SK-N-SH (cell line): ENCODE data around the gene CRIP2. TPM values are rescaled to one million over a fixed set of nuclear protein-coding genes. Genes with fewer than 3 reads are reported as not detected.

Experiments used
- CTCF ChIA-PET: fragments of 300-600, 350-600 bp; formaldehyde crosslinking; extraction: SDS; loops from one replicate; lab custom pipeline; 2021; lab: Yijun Ruan, JAX
- POLR2A ChIA-PET: fragments of 350-600 bp; sonication (Branson Sonifier 250); formaldehyde crosslinking; extraction: SDS; loops from one replicate; lab custom pipeline; 2020; ENCODE audit warnings: antibody characterized with exemption, inconsistent platforms; lab: Yijun Ruan, JAX
- DNase-seq: peaks from one replicate; pipeline ENCODE4 v3.0.0; 2012
- H2AFZ ChIP-seq: fragments of 200-600 bp; sonication (generic); 2 replicates; pipeline ENCODE4 v1.8.1; 2016; ENCODE audit warnings: antibody characterized with exemption, mild to moderate bottlenecking, low read depth
- H3F3A ChIP-seq: fragments of 200-600 bp; sonication (generic); replicated peaks from 2 replicates; pipeline ENCODE3; 2016; ENCODE audit warnings: antibody characterized with exemption, mild to moderate bottlenecking; ENCODE audit not compliant: insufficient read depth
- H3K27ac ChIP-seq, 2 experiments: fragments of 200-500 bp in 1 of 2; fragments of 200-600 bp in 1 of 2; sonication (Bioruptor generic) in 1 of 2; sonication (generic), shearing (Covaris generic) in 1 of 2; 2 replicates each; pipeline versions ENCODE4 v1.5.1 to v1.6.1; 2014 to 2016; ENCODE audit warnings: low read depth in 2 of 2, inconsistent platforms in 1 of 2, low read length in 1 of 2, mild to moderate bottlenecking in 1 of 2, mixed read lengths in 1 of 2
- H3K27me3 ChIP-seq: fragments of 200-600 bp; sonication (generic), shearing (Covaris generic); 2 replicates; pipeline ENCODE4 v1.6.1; 2016; ENCODE audit warnings: mixed run types; ENCODE audit not compliant: insufficient read depth
- H3K36me3 ChIP-seq, 2 experiments: fragments of 200-500 bp in 1 of 2; fragments of 200-600 bp in 1 of 2; sonication (Bioruptor generic) in 1 of 2; sonication (generic) in 1 of 2; replicated peaks in 1 of 2; 2 replicates each; pipeline versions ENCODE3 to v1.5.1; 2014 to 2016; ENCODE audit warnings: low read length in 1 of 2, mild to moderate bottlenecking in 1 of 2; ENCODE audit not compliant: insufficient read depth in 2 of 2, control insufficient read depth in 1 of 2
- H3K4me1 ChIP-seq, 2 experiments: fragments of 200-500 bp in 1 of 2; fragments of 200-600 bp in 1 of 2; sonication (Bioruptor generic) in 1 of 2; sonication (generic), shearing (Covaris generic) in 1 of 2; 2 replicates each; pipeline versions ENCODE4 v1.5.1 to v1.6.1; 2014 to 2016; ENCODE audit warnings: low read depth in 1 of 2, low read length in 1 of 2, mixed run types in 1 of 2; ENCODE audit not compliant: insufficient read depth in 2 of 2, control insufficient read depth in 1 of 2
- H3K4me2 ChIP-seq: fragments of 200-600 bp; sonication (generic), shearing (Covaris generic); 2 replicates; pipeline ENCODE4 v1.6.1; 2017; ENCODE audit warnings: mixed run types
- H3K4me3 ChIP-seq, 2 experiments: fragments of 200-500 bp in 1 of 2; fragments of 200-600 bp in 1 of 2; sonication (Bioruptor generic) in 1 of 2; sonication (generic), shearing (Covaris generic) in 1 of 2; 2 replicates each; pipeline versions ENCODE4 v1.5.1 to v1.8.1; 2014 to 2016; ENCODE audit warnings: low read depth in 2 of 2, inconsistent platforms in 1 of 2, low read length in 1 of 2, mild to moderate bottlenecking in 1 of 2, mixed read lengths in 1 of 2, moderate library complexity in 1 of 2
- H3K79me2 ChIP-seq: fragments of 200-600 bp; sonication (generic); 2 replicates; pipeline ENCODE4 v1.8.1; 2017; ENCODE audit warnings: mild to moderate bottlenecking; ENCODE audit not compliant: insufficient read depth
- H3K9ac ChIP-seq: fragments of 200-600 bp; sonication (generic); 2 replicates; pipeline ENCODE4 v1.6.1; 2017; ENCODE audit warnings: mixed run types
- H3K9me2 ChIP-seq: fragments of 200-600 bp; sonication (generic); 2 replicates; pipeline ENCODE4 v1.6.1; 2017; ENCODE audit warnings: mixed run types
- H3K9me3 ChIP-seq: fragments of 200-600 bp; sonication (generic); 2 replicates; pipeline ENCODE4 v1.6.1; 2017; ENCODE audit warnings: mixed run types, mild to moderate bottlenecking, moderate library complexity
- H4K20me1 ChIP-seq: fragments of 200-600 bp; sonication (generic); 2 replicates; pipeline ENCODE4 v1.6.1; 2017; ENCODE audit warnings: mild to moderate bottlenecking, mixed run types; ENCODE audit not compliant: insufficient read depth
- CHD2 ChIP-seq: fragments of 150-350 bp; IDR thresholded peaks from 2 replicates; pipeline ENCODE4 v1.6.1; 2018; ENCODE audit warnings: low read length; ENCODE audit not compliant: partially characterized antibody
- ELF1 ChIP-seq: IDR thresholded peaks from 2 replicates; pipeline ENCODE4 v1.4.0; 2012
- EP300 ChIP-seq, 2 experiments: IDR thresholded peaks; 2 replicates each; pipeline versions ENCODE4 v1.4.0 to v1.6.1; 2012; ENCODE audit warnings: borderline replicate concordance in 1 of 2, low read depth in 1 of 2, low read length in 1 of 2
- EZH2phosphoT487 ChIP-seq: fragments of 200-600 bp; sonication (generic); IDR thresholded peaks from 2 replicates; pipeline ENCODE4 v1.6.1; 2017; ENCODE audit warnings: low read depth, mixed run types, mild to moderate bottlenecking, antibody characterized with exemption, moderate library complexity, borderline replicate concordance
- FOSL2 ChIP-seq: IDR thresholded peaks from 2 replicates; pipeline ENCODE4 v1.4.0; 2012; ENCODE audit warnings: low read depth, mild to moderate bottlenecking, moderate library complexity, borderline replicate concordance
- FOXJ3 ChIP-seq: sonication (generic); formaldehyde crosslinking; IDR thresholded peaks from 2 replicates; pipeline ENCODE4 v1.5.1; 2020; ENCODE audit warnings: mild to moderate bottlenecking, missing genetic modification reagents
- MEF2A ChIP-seq: IDR thresholded peaks from 2 replicates; pipeline ENCODE4 v1.4.0; 2012; ENCODE audit warnings: low read depth, borderline replicate concordance
- MXI1 ChIP-seq: IDR thresholded peaks from 2 replicates; pipeline ENCODE4 v1.6.1; 2012; ENCODE audit warnings: mild to moderate bottlenecking, low read depth, low read length, improper control_type of control experiment
- NRF1 ChIP-seq: IDR thresholded peaks from 2 replicates; pipeline ENCODE4 v1.6.1; 2012; ENCODE audit warnings: low read depth, mild to moderate bottlenecking, low read length
- RAD21 ChIP-seq: IDR thresholded peaks from 2 replicates; pipeline ENCODE4 v1.6.1; 2012; ENCODE audit warnings: mild to moderate bottlenecking, low read length
- RCOR1 ChIP-seq: fragments of 150-350 bp; IDR thresholded peaks from 2 replicates; pipeline ENCODE4 v1.6.1; 2017; ENCODE audit warnings: antibody characterized with exemption, low read length
- RXRA ChIP-seq: IDR thresholded peaks from 2 replicates; pipeline ENCODE4 v1.4.0; 2012; ENCODE audit warnings: low read depth, mild to moderate bottlenecking, borderline replicate concordance
- TAF1 ChIP-seq: IDR thresholded peaks from 2 replicates; pipeline ENCODE4 v1.6.1; 2012; ENCODE audit warnings: low read depth, mild to moderate bottlenecking, low read length, moderate library complexity, borderline replicate concordance
- WGBS: methylation state at CpG from one replicate; pipeline ENCODE4 v1.1.6; 2017; ENCODE audit warnings: low lambda C conversion rate; 5-methylcytosine and 5-hydroxymethylcytosine counted together
- polyA plus RNA-seq, 3 experiments: library from polyadenylated mRNA; depleted of rRNA; stranded (reverse); fragments of >200 nt; gene quantifications; 2 replicates each; pipeline ENCODE4 v1.2.3, GENCODE V29; 2012
- TF ChIP-seq, protein P1 (sequence below): IDR thresholded peaks from 2 replicates; pipeline ENCODE4 v1.4.0; 2012; ENCODE audit warnings: low read depth, borderline replicate concordance
- TF ChIP-seq, protein P2 (sequence below): IDR thresholded peaks from 2 replicates; pipeline ENCODE4 v1.6.1; 2012; ENCODE audit warnings: mild to moderate bottlenecking, low read depth, low read length, moderate library complexity
- TF ChIP-seq, protein P3 (sequence below): IDR thresholded peaks from 2 replicates; pipeline ENCODE4 v1.4.0; 2012; ENCODE audit warnings: low read depth
- TF ChIP-seq, protein P4 (sequence below): fragments of 200-600 bp; sonication (generic); IDR thresholded peaks from 2 replicates; pipeline ENCODE4 v1.6.1; 2017; ENCODE audit warnings: antibody characterized with exemption, mild to moderate bottlenecking, moderate library complexity
- TF ChIP-seq, protein P5 (sequence below): fragments of 150-350 bp; IDR thresholded peaks from 2 replicates; pipeline ENCODE4 v1.6.1; 2016; ENCODE audit warnings: mild to moderate bottlenecking, low read depth, low read length
- TF ChIP-seq, protein P6 (sequence below): fragments of 150-350 bp; IDR thresholded peaks from 2 replicates; pipeline ENCODE4 v1.6.1; 2017; ENCODE audit warnings: antibody characterized with exemption, low read length, low read depth, borderline replicate concordance

Gene CRIP2
- polyA plus RNA-seq, 1 of the 3 experiments (the other 2 are of a cell fraction), result 335 TPM

DNA sequence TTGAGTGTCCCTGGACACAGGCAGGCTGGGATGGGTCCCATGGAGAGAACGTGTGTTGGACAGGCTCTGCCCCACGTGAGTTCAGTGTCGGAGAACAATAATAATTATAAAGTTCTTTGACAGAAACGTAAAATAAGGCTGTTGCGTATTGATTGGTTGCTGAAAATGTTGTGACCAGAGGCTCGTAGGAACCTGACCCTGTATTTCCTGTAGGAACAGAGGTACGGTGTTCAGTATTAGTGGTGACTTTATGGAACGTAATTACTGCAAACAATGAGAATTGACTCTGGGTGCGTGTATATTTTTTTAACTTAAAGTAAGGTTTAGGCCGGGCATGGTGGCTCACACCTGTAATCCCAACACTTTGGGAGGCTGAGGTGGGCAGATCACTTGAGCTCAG lies 47.2 kb upstream of the CRIP2 start:
- Histone ChIP-seq H4K20me1 (peaks cover 83% of the 10 kb centered on the region), H2AFZ (no peak overlapping the region), H3K4me1 (peaks cover 0 to 14% of the 10 kb centered on the region in 2 experiments; a peak in 1 of 4 replicates), H3K4me2 (no peak overlapping the region), H3K9me2 (no peaks in the 10 kb centered on the region), H3F3A (peaks cover 28% of the 10 kb centered on the region), H3K27me3 (no peaks in the 10 kb centered on the region), H3K27ac (no peak overlapping the region), H3K9ac (no peak overlapping the region), H3K36me3 (peaks cover 6 to 20% of the 10 kb centered on the region in 2 experiments), H3K79me2 (peaks cover 100% of the 10 kb centered on the region), H3K4me3 (no peak overlapping the region), H3K9me3 (no peaks in the 10 kb centered on the region)
- WGBS, result 96% methylated on average over 10 of the region's 10 CpGs
- CTCF ChIA-PET, result no interaction called here
- POLR2A ChIA-PET, result no interaction called here
- no peak for DNase-seq
- TF ChIP-seq, protein P1, sequence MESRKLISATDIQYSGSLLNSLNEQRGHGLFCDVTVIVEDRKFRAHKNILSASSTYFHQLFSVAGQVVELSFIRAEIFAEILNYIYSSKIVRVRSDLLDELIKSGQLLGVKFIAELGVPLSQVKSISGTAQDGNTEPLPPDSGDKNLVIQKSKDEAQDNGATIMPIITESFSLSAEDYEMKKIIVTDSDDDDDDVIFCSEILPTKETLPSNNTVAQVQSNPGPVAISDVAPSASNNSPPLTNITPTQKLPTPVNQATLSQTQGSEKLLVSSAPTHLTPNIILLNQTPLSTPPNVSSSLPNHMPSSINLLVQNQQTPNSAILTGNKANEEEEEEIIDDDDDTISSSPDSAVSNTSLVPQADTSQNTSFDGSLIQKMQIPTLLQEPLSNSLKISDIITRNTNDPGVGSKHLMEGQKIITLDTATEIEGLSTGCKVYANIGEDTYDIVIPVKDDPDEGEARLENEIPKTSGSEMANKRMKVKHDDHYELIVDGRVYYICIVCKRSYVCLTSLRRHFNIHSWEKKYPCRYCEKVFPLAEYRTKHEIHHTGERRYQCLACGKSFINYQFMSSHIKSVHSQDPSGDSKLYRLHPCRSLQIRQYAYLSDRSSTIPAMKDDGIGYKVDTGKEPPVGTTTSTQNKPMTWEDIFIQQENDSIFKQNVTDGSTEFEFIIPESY, result no peak
- TF ChIP-seq TAF1, result no peak
- no peak for TF ChIP-seq EZH2phosphoT487
- TF ChIP-seq RCOR1, result no peak
- TF ChIP-seq FOSL2, result no peak
- TF ChIP-seq, protein P2, sequence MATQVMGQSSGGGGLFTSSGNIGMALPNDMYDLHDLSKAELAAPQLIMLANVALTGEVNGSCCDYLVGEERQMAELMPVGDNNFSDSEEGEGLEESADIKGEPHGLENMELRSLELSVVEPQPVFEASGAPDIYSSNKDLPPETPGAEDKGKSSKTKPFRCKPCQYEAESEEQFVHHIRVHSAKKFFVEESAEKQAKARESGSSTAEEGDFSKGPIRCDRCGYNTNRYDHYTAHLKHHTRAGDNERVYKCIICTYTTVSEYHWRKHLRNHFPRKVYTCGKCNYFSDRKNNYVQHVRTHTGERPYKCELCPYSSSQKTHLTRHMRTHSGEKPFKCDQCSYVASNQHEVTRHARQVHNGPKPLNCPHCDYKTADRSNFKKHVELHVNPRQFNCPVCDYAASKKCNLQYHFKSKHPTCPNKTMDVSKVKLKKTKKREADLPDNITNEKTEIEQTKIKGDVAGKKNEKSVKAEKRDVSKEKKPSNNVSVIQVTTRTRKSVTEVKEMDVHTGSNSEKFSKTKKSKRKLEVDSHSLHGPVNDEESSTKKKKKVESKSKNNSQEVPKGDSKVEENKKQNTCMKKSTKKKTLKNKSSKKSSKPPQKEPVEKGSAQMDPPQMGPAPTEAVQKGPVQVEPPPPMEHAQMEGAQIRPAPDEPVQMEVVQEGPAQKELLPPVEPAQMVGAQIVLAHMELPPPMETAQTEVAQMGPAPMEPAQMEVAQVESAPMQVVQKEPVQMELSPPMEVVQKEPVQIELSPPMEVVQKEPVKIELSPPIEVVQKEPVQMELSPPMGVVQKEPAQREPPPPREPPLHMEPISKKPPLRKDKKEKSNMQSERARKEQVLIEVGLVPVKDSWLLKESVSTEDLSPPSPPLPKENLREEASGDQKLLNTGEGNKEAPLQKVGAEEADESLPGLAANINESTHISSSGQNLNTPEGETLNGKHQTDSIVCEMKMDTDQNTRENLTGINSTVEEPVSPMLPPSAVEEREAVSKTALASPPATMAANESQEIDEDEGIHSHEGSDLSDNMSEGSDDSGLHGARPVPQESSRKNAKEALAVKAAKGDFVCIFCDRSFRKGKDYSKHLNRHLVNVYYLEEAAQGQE, result no peak
- TF ChIP-seq, protein P3, sequence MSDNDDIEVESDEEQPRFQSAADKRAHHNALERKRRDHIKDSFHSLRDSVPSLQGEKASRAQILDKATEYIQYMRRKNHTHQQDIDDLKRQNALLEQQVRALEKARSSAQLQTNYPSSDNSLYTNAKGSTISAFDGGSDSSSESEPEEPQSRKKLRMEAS, result no peak
- TF ChIP-seq ELF1, result no peak
- no peak for TF ChIP-seq EP300 (IDR thresholded peaks at IDR 0.05; ENCODE audit: borderline replicate concordance in 1 of 2, low read depth in 1 of 2, low read length in 1 of 2)
- no peak for TF ChIP-seq MEF2A
- TF ChIP-seq, protein P4, sequence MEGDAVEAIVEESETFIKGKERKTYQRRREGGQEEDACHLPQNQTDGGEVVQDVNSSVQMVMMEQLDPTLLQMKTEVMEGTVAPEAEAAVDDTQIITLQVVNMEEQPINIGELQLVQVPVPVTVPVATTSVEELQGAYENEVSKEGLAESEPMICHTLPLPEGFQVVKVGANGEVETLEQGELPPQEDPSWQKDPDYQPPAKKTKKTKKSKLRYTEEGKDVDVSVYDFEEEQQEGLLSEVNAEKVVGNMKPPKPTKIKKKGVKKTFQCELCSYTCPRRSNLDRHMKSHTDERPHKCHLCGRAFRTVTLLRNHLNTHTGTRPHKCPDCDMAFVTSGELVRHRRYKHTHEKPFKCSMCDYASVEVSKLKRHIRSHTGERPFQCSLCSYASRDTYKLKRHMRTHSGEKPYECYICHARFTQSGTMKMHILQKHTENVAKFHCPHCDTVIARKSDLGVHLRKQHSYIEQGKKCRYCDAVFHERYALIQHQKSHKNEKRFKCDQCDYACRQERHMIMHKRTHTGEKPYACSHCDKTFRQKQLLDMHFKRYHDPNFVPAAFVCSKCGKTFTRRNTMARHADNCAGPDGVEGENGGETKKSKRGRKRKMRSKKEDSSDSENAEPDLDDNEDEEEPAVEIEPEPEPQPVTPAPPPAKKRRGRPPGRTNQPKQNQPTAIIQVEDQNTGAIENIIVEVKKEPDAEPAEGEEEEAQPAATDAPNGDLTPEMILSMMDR, result no peak
- TF ChIP-seq CHD2, result no peak
- no peak for TF ChIP-seq NRF1
- no peak for TF ChIP-seq RXRA
- TF ChIP-seq MXI1, result no peak
- TF ChIP-seq, protein P5, sequence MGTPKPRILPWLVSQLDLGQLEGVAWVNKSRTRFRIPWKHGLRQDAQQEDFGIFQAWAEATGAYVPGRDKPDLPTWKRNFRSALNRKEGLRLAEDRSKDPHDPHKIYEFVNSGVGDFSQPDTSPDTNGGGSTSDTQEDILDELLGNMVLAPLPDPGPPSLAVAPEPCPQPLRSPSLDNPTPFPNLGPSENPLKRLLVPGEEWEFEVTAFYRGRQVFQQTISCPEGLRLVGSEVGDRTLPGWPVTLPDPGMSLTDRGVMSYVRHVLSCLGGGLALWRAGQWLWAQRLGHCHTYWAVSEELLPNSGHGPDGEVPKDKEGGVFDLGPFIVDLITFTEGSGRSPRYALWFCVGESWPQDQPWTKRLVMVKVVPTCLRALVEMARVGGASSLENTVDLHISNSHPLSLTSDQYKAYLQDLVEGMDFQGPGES, result no peak
- no peak for TF ChIP-seq RAD21
- TF ChIP-seq, protein P6, sequence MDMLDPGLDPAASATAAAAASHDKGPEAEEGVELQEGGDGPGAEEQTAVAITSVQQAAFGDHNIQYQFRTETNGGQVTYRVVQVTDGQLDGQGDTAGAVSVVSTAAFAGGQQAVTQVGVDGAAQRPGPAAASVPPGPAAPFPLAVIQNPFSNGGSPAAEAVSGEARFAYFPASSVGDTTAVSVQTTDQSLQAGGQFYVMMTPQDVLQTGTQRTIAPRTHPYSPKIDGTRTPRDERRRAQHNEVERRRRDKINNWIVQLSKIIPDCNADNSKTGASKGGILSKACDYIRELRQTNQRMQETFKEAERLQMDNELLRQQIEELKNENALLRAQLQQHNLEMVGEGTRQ, result no peak
- TF ChIP-seq FOXJ3, result no peak
